Activated gamma-delta T cell treated with anti-CD3 and anti-CD28 coated beads, Interleukin-2, amount 50 U/mL, for 16 hours (primary cell): ENCODE data around the gene SPRR4.
"Not testable (repeated sequence)": the region's sequence is repeated elsewhere in the genome, so short reads cannot be mapped to it uniquely, and the experiment has no call there.

Source experiments
- DNase-seq: peaks from one replicate; pipeline ENCODE4 v3.0.0-alpha.2; 2020; ENCODE audit warnings: low read depth

The SPRR4 gene

DNA sequence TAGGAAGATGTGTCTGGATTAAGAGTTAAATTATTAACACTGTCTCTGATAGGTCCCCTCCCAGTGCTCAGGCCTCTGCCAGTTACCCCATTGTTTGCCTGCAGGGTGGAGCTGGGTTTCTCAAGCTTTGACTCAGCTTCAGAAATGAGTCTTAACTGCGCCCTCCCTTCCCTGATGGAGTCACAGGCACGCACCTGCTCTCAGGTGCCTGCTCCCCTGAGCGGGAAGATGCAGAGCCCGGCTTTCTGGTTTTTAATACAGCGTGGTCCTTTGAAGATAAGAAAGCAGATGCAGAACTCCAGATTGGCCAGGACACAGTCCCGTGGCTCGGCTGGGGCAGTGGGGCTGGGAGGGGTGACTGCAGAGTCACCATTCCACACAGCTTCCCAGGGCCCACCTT, 3.2 kb upstream of the SPRR4 start:
- DNase-seq, result no peak

DNA sequence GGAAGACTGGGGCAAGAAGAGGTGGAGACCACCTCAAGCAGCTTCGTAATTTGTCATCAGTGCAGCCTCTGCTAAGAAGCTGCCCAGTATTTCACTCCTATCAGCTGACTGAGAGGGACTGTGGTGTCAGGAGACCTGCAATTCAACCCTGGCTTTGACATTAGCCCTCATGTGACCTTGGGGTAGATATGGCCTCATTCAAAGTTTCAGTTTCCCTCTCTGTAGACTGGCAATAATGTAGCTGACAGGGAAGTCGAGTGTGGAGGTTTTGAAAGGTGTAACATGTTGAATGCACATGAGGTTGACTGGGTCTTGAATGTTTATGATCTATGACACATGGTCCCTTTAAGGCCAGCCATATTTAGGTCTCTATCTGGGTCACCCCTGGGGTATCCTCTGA, 2.2 kb upstream of the SPRR4 start:
- DNase-seq, result no peak

DNA sequence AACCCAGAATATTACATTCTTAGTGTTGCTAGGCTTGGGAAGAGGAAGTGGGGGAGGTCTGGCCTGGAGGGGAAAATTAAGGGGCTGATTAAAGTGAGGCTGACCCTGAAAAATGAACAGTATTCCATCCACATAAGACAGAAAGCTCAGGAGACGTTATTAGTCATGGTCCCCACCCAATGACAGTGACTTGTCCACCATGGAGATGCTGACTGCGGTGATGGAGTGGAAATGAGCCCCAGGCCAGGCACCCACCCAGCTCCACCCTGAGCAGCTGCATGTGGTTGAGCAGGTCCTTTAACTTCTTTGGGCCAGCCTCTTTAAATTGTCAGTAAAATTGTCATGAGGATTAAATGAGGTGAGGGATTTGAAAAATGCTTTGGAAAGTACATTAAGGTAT, 1.4 kb upstream of the SPRR4 start:
- no peak for DNase-seq

DNA sequence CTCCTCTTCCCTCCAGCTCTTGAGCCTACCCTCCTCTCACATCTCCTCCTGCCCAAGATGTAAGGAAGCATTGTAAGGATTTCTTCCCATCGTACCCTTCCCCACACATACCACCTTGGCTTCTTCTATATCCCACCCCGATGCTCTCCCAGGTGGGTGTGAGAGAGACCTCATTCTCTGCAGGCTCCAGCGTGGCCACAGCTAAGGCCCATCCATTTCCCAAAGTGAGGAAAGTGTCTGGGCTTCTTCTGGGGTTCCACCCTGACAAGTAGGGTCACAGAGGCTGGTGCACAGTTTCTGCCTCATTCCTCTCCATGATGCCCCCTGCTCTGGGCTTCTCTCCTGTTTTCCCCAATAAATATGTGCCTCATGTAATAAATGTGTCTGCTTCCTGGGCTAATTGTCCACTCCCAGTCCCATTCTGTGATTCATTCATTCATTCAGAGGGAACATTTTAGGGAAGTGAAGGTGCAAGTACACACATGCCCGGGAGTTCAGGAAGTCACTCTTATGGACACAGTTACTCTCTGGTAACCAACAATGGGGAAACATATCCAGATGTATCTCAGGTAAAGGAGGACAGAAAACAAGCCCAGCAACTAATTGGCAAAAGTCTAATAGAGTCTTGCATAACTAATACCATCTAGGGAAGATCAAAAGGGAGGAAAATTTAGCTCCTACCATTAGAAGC, 1.9 kb downstream of the SPRR4 start:
- DNase-seq, result no peak

DNA sequence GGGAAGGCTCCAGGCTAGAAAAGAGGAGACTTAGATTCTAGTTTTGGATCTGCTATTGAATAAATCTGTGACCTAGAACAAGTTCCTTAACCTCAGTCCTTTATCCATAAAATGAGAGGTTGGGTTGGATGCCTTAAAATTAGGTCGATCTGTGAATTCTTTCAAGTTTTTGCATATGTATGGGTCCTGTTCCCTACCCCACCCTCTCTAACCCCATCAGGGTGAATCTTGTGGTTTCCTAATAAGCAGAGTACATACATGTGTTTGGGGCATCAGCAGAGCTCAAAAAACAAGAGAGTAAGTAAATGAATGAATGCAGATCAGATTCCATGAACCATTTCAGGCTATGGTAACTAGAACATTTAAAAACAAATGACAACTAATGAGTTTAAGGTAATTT, 6.2 kb downstream of the SPRR4 start:
- DNase-seq, result no peak

DNA sequence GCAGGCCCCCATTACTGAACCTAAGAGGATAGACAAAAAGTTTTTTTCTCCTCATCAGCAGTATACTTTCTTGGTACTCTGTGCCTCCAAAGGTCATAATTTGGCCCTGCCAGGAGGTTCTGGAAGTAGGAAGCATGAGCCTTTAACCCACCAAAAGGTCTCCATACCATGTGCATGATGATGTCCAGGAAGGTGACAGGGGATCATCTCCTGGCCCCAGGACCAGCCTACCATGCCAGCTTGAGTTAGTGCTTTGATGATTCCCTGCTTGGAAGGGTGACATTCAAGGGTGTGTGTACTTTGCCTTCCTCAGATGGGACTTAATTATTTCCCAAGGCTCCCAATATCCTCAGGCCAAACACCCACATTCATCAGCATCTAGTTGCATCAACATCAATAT, 7.2 kb downstream of the SPRR4 start:
- no peak for DNase-seq

DNA sequence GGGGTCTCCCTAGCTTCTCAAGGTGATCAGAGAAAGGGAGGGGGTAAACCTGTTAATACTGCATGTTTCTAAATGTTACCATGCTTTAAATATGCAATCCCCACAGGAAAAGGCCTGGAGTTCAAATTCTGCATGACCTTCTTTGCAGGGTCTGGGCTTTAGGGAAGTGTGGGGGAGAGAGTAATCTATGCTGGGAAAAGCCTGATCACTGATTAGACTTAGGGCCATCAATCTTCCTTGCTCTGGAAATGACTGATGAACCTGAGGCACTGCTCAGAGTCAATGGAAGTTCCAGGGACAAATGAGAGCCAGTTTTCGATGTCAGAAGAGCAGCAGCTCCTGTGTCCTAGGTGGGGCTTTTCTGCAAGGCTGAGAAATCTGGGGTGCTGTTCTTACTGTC, 10.2 kb downstream of the SPRR4 start:
- DNase-seq, result no peak

DNA sequence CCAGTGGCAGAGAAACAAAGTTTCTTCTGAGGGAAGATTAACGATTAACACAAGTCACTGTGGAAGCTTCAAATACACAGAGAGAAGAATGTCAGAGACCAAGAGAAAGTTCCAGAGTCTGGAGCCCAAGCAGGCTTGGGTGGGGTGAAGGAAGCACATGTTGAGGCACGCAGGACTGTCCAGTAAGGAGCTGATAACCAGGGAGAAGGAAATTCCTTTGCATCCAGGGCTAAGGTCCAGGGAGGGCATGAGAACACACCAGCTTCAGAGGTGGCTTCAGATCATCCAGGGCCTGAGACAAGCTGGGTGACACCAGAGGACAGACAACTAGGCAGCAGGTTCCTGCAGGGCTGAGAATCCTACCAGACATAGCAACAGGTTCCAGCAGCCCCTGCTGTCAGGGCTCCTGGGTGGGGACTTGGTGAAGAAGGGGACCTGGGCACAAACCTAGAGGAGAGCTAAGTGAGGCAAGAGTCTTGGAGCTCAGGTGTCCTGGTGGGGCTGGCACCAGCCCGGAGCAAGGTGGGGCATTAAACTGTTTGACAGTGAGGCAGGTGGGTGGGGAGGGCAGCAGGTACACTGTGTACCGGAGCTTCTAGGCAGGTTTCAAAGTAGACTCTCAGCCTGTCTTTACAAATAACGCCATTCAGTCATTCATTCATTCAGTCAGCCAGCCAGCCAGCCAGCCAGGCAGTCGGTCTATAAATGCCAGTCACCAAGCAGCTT, 10.9 kb downstream of the SPRR4 start:
- DNase-seq, result no peak

DNA sequence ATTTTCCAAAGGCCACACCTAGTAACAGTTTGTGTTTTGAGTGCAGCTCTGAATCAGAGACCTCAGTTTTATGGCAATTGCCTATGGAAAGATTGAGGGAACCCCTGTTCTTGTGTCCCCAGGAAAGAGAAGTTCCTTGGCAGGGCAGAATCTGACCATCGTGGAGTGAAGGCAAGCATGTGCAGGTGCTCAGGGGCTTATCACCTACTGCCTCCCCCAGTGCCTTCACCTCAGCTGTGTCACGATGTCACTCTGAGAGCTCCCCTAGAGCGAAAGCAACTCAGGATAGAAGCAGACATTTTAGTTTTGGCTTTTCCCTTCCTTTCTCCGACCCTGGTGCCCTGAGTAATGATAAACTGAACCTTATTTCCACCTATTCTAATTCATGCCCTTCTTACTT, 11.6 kb downstream of the SPRR4 start:
- DNase-seq, result no peak

DNA sequence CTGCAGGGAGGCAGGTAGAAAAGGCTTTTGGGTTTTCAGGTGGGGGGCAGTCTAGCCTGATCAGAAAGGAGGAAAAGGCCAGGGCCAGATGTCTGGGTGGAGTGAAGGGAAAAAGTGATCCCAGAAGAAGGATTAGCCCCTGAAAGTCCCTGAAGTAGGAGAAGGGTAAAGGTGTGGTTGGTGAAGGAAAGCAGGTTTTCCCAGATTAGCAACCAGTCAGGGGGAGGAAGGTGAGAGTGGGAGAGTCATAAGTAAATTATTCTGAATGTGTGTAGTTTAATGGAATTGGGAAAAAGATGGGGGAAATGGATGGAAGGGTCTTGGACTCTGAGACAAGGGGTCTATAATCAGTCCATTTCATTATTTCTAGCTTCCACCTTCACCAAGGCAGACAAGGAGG, 12.8 kb downstream of the SPRR4 start:
- DNase-seq, result no peak

DNA sequence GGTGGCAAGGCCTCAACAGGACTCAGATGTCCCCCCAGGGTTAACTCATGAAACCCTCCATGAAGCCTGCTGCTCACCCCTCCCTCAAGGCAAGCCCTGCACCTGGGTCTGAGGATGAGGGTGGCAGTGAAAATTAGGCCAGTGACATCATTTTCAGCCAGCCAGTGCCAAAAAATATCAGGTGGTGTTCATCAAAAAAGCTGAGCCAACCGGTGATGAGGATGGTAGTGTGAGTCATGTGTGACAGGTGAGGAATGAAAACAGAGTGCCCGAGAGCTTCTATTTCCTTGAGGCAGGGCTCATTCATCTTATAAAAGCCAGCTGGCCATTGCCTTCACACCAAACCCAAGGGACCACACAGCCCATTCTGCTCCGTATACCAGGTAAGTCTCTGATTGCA, 13.3 kb downstream of the SPRR4 start, which contains the start of gene SPRR1A:
Gene SPRR1A (plus strand): TSS at position 339 of the 400 bp plus-strand sequence. CDS start 1,150 bp downstream, outside the sequence.
- no peak for DNase-seq

DNA sequence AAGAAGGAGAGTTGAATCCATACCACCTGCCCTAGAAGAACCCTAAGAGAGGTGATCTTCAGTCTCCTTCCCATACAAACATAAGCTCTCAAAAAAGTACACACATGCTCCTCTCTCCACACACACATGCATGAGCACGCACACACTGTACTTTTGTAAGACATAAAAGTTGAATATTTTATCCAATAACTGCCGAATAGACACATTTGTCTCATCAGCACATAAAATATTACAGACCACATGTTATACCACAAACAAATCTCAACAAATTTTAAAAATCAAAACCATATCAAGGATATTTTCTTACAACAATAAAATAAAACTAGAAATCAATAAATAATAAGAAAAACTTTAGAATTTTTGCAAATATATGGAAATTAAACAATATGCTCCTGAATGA, 16.1 kb downstream of the SPRR4 start:
- no peak for DNase-seq

DNA sequence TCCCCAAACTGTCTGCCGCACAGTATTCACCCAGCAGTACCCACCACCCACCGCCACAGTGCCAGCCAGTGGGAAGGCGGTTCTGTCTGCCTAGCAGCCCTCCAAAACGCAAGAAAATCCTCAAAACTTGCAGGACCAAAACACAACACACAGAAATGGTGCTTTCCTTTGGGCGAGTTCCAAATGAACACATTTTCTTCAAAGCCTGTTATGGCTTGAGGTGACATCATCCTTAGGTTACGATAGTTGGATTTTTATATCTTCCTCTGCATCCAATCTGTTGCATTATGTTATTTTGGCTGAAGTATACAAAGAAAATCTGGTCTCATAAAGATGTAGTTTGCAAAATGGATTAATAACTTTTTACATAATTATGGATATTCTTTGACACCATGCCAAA, 22.7 kb downstream of the SPRR4 start:
- DNase-seq, result no peak

DNA sequence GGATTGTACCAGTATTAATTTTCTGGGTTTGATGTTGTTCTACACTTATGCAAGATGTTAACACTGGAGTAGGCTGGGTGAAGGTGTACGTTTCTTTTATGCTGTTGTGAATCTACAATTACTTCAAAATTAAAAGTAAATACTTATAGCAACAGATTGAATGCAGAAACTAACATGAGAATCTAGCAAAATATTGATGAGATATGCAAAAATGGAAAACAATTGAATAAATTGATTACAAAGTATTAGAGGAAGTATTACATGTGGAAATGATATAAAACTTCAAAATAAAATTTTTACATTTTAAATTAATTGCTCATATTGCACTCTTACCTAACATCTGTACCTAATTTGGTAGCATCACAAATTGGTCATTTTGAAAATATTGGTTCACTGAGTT, 25.4 kb downstream of the SPRR4 start:
- DNase-seq, result no peak

DNA sequence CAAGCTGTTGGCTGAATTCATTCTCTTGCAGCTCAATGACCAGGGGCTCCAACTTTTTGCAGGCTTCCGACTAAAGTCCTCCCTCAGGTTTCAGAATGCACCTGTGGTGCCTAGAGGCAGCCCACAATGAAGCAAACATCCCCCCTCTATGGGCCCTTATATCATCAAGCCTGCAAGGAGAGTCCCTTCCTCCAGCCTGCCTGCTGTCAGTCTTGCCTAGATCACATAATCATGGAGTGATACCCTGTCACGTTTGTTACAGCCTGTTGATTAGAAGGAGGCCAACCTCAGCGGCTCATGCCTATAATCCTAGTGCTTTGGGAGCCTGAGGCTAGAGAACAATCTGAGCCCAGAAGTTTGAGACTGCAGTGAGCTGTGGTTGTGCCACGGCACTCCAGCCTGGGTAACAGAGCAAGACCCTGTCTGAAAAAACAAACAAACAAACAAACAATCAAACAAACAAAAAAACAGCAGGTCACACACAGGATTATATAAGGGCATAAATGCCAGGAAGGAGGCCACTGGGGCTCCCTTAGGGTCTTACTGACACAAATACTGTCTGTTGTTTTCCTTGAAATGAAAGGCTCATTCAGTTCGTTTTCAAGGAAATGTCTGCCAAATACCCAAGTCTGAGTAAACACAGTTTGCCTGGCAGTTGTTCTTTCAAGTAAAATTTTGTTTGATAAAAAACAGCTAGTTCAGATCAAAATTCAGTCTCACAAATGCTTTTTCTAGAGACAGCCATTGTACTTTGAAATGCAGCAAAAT, 26.4 kb downstream of the SPRR4 start:
- DNase-seq, result no peak

DNA sequence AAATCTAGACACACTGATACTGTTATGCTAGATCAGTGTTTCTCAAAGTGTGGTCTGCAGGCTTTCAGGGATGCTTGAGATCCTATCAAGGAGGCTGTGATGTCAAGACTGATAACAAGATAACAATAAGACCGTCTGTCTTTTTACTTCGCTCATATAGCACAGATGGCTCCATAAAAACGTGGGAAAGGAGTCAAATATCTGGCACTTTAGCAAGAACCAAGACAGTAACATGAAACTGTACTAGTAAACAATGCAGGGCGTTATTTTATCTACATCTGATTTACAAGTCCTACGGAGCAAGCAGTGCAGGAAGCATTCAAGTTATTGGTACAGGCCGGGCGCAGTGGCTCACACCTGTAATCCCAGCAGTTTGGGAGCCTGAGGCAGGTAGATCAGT, 27.5 kb downstream of the SPRR4 start:
- no peak for DNase-seq

DNA sequence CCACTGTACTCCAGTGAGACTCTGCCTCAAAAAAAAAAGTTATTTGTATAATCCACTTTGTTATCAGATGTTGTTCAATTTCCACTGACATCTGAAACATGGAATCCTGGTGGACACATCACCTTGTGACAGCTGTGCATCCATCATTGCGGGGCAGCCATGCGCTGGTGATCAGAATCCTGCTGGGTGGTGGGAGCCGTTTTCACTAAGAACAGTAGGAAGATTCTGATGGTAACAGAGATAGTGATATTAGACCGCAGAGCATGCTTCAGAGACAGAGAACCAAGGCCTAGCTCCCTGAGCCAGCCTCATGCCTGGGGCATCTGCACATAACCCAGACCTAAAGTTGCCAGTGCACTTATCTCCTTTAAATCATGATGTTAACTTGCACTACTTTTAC, 28.0 kb downstream of the SPRR4 start:
- no peak for DNase-seq

DNA sequence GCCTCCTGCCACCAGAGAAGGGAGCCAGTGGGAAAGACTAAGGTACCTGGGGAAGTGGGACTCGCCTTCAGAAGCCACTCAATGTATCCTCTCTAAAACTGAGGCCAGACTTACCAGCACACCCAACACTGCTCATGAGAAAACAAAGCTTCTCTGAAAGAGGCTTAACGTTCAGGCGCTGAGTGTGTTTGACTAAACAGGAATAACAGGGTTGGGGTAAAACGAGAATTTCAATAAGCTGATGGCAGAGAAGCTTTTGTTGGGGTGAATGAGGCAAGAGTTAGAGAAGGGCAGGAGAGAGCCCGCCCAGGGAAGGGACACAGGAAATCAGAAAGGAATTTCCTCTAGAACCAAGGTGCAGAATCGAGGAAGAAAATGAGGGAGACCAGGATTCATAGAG, 29.4 kb downstream of the SPRR4 start:
- no peak for DNase-seq

DNA sequence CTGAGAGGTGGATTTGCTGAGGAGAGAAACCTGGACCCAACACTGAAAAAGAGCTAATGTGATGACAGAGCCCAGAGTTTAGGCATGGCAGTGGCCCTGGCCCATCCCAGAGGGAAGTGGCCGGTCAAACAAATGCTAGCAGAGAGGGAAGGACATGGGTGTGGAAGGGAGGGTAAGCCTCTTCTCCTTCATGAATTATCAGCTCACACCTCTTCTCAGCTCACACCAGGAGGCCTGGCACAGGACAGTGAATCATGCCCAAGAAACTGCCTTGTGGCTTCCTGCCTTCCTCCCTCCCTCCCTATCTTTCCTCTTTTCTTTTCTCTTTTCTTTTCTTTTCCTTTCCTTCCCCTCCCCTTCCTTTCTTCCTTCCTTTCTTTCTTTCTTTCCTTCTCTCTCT, 29.8 kb downstream of the SPRR4 start:
- DNase-seq, result no peak

DNA sequence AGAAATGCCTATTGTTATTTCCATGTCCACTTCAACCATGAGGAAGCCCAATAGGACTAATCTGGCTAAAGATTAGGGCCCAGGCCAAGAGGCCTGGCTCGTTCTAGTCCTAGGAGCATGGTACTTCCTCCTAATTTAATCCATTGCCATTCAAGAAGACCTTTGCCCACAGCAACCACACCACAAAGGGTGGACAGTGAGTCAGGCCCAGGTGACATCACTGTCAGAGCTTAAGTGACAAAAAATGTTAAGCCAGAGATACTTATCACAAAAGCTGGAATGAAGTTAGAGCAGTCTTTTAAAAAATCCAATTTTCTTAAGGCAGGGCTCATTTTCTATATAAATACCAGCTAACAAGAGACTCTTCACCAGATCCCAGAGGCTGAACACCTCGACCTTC, 30.9 kb downstream of the SPRR4 start, which contains the start of gene SPRR3:
Gene SPRR3 (plus strand): TSS at position 368 of the 400 bp plus-strand sequence. CDS start 1,272 bp downstream, outside the sequence.
- no peak for DNase-seq

DNA sequence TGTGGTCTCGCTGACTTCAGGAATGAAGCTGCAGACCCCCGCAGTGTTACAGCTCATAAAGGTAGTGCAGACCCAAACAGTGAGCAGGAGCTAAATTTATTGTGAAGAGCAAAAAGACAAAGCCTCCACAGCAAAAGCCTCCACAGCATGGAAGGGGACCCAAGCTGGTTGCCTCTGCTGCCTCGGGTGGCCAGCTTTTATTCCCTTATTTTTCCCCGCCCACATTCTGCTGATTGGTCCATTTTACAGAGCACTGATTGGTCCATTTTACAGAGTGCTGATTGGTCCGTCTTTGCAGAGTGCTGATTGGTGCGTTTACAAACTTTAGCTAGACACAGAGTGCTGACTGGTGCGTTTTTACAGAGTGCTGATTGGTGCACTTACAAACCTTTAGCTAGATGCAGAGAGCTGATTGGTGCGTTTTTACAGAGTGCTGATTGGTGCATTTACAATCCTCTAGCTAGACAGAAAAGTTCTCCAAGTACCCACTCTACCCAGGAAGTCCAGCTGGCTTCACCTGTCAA, 40.8 kb downstream of the SPRR4 start:
- DNase-seq, result not testable (repeated sequence)

DNA sequence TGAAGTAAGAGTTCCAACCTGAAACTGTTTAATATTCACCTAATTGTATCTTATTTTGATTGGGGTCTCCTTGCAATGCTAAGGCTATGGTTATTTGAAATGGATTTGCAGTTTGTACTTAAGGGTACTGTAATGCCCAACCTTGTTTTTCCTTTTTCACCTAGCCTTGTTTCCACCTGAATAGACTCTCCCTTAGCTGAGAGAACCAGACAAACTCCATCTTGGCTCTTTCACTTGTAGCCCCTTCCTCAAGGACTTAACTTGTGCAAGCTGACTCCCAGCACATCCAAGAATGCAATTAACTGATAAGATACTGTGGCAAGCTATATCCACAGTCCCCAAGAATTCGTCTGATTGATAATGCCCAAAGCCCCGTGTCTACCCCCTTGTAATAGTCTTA, 51.4 kb downstream of the SPRR4 start:
- DNase-seq, result not testable (repeated sequence)
